ENCODE results near the gene AUTS2.

DNA sequence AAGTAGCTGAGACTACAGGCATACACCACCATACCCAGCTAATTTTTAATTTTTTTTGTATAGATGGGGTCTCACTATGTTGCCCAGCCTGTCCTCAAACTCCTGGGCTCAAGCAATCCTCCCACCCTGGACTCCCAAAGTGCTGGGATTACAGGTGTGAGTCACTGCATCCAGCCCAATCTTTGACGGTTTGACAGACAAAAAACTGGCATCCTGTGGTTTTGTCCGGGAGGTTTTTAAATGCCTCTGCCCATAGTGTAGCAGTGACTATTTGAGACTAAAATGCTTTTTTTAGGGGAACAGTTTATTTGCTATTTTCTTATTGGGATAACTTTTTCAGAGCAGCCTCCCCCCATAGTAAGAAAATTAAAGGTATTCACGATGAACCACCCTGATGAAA is 1010.0 kb downstream of the AUTS2 start:
- TF ChIP-seq, protein P1, sequence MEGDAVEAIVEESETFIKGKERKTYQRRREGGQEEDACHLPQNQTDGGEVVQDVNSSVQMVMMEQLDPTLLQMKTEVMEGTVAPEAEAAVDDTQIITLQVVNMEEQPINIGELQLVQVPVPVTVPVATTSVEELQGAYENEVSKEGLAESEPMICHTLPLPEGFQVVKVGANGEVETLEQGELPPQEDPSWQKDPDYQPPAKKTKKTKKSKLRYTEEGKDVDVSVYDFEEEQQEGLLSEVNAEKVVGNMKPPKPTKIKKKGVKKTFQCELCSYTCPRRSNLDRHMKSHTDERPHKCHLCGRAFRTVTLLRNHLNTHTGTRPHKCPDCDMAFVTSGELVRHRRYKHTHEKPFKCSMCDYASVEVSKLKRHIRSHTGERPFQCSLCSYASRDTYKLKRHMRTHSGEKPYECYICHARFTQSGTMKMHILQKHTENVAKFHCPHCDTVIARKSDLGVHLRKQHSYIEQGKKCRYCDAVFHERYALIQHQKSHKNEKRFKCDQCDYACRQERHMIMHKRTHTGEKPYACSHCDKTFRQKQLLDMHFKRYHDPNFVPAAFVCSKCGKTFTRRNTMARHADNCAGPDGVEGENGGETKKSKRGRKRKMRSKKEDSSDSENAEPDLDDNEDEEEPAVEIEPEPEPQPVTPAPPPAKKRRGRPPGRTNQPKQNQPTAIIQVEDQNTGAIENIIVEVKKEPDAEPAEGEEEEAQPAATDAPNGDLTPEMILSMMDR (IDR thresholded peaks at IDR 0.05; ENCODE audit: poor library complexity, severe bottlenecking) = no peak
- TF ChIP-seq RAD21 (conservative IDR thresholded peaks at IDR 0.05) = no peak
- TF ChIP-seq TAF1 (IDR thresholded peaks at IDR 0.05; ENCODE audit: low read depth) = no peak
- no peak for TF ChIP-seq EZH2 (IDR thresholded peaks at IDR 0.05; ENCODE audit: borderline replicate concordance, insufficient read depth, low read length, poor library complexity, severe bottlenecking)
- TF ChIP-seq MXI1 (conservative IDR thresholded peaks at IDR 0.05; ENCODE audit: poor library complexity, severe bottlenecking) = no peak
- TF ChIP-seq POLR2AphosphoS5 (IDR thresholded peaks at IDR 0.05) = no peak
- TF ChIP-seq, protein P2, sequence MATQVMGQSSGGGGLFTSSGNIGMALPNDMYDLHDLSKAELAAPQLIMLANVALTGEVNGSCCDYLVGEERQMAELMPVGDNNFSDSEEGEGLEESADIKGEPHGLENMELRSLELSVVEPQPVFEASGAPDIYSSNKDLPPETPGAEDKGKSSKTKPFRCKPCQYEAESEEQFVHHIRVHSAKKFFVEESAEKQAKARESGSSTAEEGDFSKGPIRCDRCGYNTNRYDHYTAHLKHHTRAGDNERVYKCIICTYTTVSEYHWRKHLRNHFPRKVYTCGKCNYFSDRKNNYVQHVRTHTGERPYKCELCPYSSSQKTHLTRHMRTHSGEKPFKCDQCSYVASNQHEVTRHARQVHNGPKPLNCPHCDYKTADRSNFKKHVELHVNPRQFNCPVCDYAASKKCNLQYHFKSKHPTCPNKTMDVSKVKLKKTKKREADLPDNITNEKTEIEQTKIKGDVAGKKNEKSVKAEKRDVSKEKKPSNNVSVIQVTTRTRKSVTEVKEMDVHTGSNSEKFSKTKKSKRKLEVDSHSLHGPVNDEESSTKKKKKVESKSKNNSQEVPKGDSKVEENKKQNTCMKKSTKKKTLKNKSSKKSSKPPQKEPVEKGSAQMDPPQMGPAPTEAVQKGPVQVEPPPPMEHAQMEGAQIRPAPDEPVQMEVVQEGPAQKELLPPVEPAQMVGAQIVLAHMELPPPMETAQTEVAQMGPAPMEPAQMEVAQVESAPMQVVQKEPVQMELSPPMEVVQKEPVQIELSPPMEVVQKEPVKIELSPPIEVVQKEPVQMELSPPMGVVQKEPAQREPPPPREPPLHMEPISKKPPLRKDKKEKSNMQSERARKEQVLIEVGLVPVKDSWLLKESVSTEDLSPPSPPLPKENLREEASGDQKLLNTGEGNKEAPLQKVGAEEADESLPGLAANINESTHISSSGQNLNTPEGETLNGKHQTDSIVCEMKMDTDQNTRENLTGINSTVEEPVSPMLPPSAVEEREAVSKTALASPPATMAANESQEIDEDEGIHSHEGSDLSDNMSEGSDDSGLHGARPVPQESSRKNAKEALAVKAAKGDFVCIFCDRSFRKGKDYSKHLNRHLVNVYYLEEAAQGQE (IDR thresholded peaks at IDR 0.05; ENCODE audit: borderline replicate concordance) = no peak
